SK-N-MC (cell line): ENCODE data around the gene CAGE1.

Source experiments
- EZH2 ChIP-seq: fragments of 200-600 bp; sonication (generic); IDR thresholded peaks from one replicate; pipeline ENCODE4 v1.6.1; 2017; ENCODE audit warnings: antibody characterized with exemption
- FOXP2 ChIP-seq: optimal IDR thresholded peaks from 2 replicates; pipeline ENCODE3; 2011; ENCODE audit warnings: mild to moderate bottlenecking, moderate library complexity; ENCODE audit not compliant: insufficient read depth; ENCODE audit errors: extremely low read length, control extremely low read depth
- POLR2AphosphoS5 ChIP-seq: IDR thresholded peaks from 2 replicates; pipeline ENCODE4 v1.6.1; 2012; ENCODE audit warnings: mild to moderate bottlenecking, low read depth, low read length, borderline replicate concordance

DNA sequence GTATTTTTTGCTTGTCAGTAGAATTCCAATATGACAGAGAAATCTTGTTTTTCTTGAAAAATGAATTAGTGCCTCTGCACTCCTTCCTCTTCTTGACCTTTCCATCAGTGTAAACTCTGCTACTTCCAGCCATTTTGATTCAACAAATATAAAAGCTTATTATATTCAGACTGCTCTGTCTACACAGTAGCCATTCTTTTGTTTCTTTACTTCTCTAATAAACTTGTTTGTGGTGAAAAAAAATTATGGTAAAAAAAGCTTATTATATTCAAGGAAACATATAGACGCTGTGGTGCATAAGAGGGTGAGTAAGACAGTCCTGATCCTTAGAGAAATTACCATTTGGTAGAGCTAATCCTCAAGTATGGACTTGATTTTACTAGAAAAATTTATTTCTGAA, 11.6 kb downstream of the CAGE1 start:
- TF ChIP-seq EZH2 = no peak
- TF ChIP-seq POLR2AphosphoS5 = no peak
- TF ChIP-seq FOXP2 = no peak
